ENCODE data around the gene SNX9.

DNA sequence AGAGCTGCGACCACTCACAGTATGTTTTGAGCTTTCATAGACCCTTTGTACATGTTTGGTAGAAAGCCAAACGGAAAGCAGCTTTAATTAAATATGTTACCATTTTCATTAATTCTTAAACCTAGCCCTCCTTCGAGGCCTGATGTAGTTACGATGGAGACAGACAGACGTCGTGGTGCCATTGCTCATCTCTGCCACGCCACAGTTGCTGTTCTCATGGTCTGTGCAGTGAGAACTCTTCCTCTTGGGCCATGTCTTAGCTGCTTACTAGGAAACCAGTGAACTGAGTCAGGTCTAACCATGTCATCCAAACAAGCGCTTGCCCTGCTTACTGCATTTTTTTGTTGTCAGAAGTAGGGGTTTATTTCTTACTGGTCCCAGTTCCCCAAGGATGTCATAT lies 62.8 kb downstream of the SNX9 start:
- TF ChIP-seq, protein P1, sequence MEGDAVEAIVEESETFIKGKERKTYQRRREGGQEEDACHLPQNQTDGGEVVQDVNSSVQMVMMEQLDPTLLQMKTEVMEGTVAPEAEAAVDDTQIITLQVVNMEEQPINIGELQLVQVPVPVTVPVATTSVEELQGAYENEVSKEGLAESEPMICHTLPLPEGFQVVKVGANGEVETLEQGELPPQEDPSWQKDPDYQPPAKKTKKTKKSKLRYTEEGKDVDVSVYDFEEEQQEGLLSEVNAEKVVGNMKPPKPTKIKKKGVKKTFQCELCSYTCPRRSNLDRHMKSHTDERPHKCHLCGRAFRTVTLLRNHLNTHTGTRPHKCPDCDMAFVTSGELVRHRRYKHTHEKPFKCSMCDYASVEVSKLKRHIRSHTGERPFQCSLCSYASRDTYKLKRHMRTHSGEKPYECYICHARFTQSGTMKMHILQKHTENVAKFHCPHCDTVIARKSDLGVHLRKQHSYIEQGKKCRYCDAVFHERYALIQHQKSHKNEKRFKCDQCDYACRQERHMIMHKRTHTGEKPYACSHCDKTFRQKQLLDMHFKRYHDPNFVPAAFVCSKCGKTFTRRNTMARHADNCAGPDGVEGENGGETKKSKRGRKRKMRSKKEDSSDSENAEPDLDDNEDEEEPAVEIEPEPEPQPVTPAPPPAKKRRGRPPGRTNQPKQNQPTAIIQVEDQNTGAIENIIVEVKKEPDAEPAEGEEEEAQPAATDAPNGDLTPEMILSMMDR (IDR thresholded peaks at IDR 0.05) = no peak
- TF ChIP-seq POLR2A (IDR thresholded peaks at IDR 0.05) = no peak
